ENCODE data around the gene BSND.

The BSND gene

GRCh38 chr1:55050283-55050682, 51.5 kb downstream of the BSND start:
- DNase-seq: no peak

DNA sequence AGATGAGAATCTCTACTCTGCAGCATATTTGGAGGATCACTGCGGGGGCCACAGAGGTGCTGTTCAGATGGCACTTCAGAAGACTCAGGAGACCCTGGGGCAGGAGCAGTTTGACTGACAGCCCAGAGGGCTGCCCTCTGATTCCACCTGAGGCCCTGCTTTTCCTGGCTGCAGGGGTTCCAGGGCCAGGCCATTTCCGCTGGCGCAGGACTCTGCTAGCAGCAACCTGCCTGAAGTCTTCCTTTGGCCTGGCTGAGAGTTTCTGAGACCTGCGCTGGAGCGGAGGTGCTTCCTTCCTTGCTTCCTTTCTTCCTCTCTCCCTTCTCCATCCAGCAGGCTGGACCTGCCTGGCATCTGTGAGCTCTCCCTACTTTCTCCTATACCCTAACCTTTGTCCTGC, 52.4 kb downstream of the BSND start:
- DNase-seq: no peak

- DNase-seq: no peak
These were observed 52.9 kb downstream of the BSND start for GRCh38 chr1:55051621-55052020.

GRCh38 chr1:55052221-55053142, 53.7 kb downstream of the BSND start:
- no peak for DNase-seq

DNA sequence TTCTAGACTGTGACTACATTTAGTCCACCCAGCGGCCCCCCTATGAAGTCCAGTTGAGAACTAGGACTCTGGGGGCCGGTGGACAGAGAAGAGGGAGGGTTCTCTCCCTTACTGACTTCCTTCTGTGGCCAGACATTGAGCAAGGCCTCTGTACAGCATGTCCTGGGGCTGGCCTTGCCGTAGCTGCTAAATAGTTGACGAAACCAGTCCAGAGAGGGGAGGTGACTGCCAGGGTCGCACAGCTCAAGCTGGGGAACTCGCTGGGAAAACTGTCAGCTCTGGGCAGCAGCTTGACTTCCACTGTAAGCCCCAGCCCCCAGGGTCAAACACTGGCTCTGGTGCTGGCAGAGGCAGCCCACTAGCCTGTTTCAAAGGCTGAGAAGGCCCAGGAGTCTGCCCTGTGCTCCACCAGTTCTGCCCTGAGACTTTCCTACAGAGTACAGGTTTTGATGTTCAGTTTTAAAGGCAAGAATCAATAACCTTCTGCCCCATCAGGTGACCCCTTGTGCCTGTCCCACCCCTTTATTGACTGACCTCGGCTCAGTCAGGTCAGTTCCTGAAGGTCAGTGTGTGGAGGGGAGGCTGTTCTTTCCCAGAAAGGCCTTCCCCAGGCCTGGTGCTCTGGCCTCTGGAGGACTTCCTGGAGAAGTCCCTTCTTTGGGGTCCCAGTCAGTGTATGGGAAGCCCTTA, 54.7 kb downstream of the BSND start:
- DNase-seq: no peak

DNA sequence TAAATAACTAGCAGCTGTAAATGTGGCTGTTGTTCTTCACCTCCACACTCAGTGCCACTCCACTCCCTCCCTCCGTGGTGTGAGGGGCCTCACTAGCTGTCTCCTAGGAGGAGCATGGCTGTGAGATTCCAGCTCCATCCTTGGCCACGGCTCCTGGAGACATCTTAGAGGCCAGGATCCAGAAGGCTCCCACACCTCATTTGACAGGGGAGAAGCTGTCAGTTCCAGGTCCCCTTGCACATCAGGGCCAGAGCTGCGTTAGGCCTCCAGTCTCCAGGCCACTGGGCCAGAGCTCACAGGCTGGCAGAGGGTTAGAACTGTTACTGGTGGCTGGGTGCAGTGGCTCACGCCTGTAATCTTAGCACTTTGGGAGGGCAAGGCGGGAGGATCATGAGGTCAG, 55.7 kb downstream of the BSND start:
- DNase-seq: no peak

DNA sequence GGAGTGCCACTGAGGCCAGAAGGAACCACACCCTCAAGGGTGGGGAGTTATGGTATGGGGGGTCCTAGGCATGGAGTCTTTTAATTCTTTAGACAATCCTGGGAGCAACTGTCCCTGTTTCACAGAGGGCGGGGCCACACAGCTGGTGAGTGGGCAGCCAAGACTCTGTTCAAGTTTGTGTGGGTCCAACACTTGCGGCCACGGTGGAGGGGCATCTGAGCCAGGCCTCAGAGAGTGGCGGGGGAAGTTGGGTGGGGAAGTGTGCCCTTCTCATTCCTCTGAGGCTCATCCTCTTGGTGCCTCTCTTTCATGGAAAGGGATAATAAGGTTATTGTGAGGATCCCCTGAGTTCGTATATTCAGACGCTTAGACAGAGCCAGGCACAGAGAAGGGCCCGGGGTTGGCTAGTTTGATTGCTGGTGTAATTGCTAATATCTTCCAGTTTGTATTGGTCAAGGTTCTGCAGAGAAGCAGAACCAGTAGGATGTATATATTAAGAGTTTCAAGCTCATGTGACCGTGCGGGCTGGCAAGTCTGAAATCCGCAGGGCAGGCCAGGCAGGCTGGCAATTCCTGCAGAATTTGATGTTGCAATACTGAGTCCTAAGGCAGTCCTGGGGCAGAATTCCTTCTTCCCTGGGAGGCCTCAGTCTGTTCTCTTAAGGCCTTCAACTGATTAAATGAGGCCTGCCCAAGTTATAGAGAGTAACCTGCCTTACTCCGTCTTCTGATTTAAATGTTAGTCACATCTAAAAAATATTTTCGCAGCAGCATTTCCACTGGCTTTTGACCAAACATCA, 56.5 kb downstream of the BSND start:
- no peak for DNase-seq

DNA sequence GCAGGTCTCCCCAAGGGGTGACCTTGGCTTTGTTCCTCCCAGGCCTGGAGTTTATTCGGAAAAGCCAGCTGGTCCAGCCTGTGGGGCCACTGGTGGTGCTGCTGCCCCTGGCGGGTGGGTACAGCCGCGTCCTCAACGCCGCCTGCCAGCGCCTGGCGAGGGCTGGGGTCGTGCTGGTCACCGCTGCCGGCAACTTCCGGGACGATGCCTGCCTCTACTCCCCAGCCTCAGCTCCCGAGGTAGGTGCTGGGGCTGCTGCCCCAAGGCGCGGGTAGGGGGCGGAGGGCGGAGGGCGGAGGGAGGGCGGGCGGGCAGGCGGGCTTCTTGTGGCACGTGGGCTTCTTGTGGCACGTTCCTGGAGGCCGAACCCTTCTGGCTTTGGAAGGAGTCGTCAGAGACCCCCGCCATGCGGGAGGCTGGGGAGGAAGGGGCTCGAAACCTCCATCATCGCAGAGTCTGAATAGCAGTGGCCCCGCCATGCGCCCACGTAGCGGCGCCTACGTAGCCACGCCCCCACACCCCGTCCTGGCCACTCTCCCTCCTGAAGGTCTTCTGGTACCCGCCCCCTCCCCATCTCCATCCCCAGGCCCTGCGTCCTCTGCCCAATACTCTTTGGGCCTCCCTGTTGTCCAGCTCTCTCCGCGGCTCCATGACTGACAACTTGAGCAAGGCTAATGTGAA, 57.4 kb downstream of the BSND start:
- DNase-seq: no peak

DNA sequence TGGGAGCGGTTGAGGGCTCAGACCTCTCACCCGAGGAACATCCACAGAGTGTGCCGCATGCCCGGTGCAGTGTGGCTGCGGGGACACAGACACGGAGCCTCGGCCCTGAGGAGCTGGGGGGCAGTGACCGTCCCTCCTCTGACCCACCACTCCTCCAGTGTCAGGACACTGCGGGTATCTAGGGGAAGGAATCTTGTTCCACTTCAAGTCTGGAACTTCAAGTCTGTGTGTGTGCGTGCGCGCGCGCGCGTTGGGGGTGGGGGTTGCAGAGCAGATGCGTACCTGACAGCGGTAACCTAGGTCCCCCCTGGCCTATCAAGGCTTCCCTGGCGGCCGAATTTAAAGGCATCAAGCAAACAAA, 57.9 kb downstream of the BSND start:
- no peak for DNase-seq

DNA sequence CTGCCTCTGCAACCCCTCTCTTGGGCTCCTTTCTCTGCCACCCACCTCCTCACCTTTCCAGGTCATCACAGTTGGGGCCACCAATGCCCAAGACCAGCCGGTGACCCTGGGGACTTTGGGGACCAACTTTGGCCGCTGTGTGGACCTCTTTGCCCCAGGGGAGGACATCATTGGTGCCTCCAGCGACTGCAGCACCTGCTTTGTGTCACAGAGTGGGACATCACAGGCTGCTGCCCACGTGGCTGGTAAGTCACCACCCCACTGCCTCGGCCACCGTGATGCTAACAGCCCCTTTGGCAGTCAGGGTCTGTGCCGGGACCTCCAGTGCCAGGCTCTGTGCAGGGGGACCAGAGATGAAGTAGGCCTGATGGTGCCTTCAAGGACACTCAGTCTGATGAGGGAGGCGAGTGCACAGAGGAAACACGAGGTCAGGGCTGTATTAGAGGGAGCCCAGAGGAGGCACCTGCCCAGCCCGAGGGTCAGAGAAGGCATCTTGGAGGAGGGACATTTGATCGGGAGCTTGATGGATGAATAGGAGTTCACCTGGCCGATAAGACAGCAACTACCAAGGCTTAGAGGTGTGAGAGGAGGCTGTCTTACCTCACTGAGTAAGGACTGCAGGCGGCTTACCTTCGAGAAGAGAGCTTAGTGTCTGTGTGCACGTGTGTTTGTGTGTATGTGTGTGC, 58.7 kb downstream of the BSND start:
- no peak for DNase-seq

- no peak for DNase-seq
These were observed 59.2 kb downstream of the BSND start for GRCh38 chr1:55057956-55058298.

DNA sequence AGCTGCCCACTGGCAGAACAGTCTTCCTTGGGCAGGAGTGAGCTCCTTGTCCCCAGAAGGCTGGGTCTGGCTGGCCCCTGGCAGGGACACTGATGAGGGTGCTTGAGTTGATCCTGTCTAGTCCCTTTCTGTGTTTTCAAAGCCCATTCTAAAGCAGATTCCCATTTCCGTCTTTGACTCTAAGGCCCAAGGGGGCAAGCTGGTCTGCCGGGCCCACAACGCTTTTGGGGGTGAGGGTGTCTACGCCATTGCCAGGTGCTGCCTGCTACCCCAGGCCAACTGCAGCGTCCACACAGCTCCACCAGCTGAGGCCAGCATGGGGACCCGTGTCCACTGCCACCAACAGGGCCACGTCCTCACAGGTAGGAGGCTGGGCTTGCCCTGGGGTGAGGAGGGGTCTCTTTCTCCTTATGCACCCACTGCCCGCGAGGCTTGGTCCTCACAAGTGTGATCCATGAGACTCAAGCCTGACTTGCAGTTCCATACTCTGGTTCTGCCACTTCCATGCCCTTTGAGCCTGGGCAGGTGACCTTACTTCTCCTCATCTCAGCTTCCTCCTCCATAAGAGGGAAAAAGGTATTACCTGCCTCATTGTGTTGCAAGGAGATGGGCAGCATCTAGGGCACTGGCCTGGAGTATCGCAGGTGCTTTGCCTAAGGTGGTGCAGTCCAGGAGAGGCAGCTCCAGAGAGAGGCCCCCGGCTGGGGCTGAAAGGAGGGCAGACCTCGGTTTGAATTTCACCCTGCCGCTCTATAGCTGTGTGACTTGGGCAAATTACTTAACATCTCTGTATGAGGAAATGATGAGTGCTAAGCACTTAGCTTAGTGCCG, 60.8 kb downstream of the BSND start:
- no peak for DNase-seq

- DNase-seq: no peak
These were observed 61.6 kb downstream of the BSND start for GRCh38 chr1:55060133-55060999.

GRCh38 chr1:55061000-55061705, 62.4 kb downstream of the BSND start:
- DNase-seq: no peak
